ENCODE results near the gene DLK1.

Gene DLK1

DNA sequence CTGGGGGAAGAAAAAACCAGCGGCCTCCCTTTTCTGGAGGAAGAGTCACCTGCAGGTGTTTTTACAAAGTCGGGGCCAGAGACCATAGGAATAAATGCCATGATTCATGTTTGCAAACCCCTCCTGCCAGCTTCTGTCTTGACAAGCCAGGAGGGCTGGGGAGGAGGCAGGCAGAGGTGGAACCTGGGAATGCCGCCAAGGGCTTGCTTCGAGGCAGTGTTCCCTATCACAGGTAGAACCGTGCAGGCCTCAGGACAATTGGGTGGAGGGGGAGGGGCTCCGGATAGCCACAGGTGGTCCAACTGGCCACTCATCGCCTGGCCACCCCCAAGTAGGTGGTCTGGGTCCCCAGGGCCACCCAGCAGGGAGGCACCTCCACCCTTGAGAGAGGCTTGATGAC is 14.2 kb upstream of the DLK1 start:
- in situ Hi-C loops (cut with HindIII; ENCODE audit: low sequenced_read_pairs): no loop called here

DNA sequence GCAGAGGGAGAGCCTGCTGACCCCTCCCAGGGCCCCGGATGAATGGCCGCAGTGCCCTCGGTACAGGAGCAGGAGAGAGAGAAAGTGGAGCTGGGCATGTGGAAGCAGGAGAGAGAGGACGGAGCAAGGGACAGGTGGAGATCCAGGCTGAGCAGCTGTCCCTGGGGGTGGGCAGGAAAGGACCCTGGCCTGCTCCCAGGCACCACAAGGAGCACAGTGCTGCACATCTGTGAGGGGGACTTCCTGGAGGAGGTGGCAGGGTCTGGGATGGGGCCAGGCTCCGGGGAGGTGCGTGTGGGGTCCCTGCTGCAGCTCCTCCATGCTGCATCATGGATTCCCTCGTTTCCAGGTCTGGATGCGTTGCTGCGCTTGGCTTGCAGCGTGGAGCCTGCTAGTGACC is 13.0 kb upstream of the DLK1 start:
- in situ Hi-C loops (cut with HindIII; ENCODE audit: low sequenced_read_pairs): no loop called here

DNA sequence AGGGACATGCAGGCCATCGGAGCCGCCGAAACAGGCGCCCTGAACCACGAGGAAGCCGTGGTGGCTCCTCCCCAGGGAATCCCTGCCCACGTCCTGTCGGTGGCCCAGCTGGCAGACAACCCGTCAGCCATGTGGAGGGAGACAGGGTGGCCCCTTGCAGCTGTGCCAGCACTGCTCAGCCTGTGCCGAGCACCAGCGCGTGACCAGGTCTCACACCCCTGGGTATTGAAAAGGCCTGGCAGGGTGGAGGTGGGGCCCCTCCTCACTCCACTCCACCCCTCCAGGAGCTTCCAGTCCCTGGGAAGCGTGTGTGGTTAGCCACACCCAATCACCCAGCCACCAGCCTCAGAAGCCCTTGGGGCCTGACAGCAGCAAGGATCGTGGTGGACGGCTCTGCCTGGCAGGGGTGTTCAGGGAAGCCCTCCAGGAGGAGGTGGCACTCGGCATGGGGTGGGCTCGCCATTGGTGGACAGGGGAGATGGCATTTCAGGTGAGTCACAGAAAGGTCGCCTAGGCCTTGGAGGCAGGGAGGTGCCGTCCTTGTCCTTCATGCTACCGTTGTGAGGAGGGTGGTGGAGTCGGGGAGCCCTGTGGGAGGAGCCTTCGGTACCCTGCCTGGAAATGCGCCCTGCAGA is 12.3 kb upstream of the DLK1 start:
- in situ Hi-C loops (cut with HindIII; ENCODE audit: low sequenced_read_pairs): no loop called here

DNA sequence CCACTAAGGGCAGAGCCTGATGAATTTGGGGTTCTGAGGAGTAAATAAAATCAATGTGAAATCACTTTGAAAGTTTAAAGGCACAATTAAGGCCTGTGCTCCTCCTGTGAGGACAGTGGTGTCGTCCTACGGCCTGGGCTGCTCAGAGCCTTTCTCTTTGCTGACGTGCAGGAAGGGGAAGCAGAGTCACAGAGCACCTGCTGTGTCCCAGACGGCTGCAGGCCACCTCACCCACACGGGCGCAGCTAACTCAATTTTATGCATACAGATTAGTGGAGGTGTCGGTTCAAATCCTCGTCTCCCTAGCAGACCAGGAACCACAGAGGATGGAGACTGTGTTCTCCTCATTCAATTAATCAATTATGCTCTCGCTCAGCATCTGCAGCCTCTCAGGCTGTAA is 11.4 kb upstream of the DLK1 start:
- in situ Hi-C loops (cut with HindIII; ENCODE audit: low sequenced_read_pairs): no loop called here

DNA sequence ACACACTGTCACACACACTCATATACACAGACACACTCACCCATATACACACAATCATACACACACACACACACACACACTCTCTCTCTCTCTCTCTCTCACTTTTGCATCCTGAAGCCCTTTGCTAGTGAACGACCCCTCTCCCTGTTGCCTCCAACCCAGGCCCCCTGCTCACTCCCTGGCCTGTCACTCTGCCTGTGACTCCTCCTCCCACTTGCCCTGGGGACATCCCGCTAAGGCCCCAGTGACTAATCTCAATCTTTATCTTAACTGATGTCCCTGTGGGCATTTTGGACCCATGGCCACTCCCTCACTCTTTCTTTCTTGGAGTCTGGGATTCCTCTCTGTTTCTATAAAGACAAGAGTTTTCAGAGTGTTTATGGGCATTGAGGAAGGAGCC is 10.9 kb upstream of the DLK1 start:
- in situ Hi-C loops (cut with HindIII; ENCODE audit: low sequenced_read_pairs): no loop called here

DNA sequence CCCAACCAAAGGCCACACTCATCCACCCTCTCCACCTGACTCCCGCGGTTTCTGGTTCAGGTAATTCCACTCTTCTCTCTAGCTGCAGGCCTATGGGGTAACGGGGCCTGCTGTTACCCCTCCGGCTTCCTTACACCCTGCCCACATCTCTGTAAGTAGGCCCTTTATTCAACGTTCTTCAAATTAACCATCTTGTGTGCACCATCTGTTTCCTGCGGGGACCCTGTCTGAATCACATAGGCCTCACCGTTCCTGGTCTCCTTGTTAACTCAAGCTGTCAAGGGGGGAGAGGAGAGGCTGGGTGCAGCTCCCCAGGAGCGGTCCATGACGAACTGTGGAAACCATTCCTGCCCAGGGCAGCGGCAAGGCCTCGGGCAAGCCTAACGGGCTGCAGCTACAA is 9.3 kb upstream of the DLK1 start:
- in situ Hi-C loops (cut with HindIII; ENCODE audit: low sequenced_read_pairs): no loop called here

DNA sequence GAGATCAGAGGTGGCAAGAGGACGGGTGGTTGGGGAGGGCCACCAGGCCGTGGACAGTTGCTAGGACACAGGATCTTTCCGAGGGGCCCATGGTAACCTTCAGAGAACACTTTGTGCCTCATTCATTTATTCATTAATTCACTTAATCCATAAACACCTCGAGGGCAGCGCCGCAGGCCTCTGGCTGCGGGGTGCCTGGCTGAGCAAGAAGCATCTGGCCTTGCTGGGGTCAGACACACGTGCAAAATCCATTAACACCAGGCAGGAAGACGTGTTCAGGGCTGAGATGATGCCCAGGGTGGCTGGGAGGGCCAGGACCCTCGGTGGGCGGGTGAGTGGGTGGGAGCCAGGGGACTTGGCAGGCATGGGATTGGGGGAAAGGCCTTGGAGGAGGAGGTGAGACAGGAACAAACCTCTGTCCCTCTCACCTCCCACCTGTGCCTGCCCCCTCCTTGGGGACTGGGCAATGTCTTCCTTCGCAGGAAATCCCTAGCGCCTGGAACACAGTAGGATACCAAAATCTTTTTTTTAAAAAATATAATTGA is 6.6 kb upstream of the DLK1 start:
- in situ Hi-C loops (cut with HindIII; ENCODE audit: low sequenced_read_pairs): no loop called here

DNA sequence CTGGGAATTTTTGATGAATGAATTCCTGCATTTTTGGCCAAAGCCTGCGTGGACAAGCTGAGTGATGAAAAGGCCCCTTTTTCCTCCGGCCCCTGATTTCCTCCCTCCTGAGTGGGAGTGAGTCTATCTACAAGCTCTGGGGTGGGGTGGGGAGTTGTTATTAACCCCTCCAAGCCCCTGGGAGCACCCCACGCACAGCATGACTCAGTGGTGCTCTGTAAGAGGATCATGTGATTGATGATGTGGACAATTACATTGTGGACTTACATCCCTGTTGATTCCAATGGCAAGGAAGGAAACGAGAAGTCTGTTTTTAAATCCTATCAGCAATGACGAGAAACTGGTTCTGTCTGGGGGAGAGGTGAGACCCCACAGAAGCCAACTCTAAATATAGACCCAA is 5.1 kb upstream of the DLK1 start:
- in situ Hi-C loops (cut with HindIII; ENCODE audit: low sequenced_read_pairs): no loop called here

DNA sequence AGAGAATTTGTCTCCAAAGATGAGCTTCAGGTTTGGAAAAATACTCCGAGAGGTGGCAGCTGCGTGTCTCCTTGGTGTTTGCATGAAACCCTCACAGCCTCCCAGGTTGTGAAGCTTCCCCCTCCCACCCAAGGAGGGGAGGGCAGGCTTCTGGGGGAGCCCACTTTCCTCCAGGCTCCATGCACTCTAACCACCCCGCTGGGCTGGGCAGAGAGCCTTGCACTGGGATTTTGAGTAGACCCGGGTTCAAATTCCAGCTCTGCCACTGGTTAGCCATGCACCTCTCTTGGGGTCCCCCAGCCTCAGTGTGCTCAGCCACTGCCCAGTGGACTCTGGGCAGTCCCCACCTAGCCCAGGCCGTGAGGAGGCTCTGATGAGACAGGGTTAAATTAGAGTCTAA is 4.3 kb upstream of the DLK1 start:
- in situ Hi-C loops (cut with HindIII; ENCODE audit: low sequenced_read_pairs): no loop called here

DNA sequence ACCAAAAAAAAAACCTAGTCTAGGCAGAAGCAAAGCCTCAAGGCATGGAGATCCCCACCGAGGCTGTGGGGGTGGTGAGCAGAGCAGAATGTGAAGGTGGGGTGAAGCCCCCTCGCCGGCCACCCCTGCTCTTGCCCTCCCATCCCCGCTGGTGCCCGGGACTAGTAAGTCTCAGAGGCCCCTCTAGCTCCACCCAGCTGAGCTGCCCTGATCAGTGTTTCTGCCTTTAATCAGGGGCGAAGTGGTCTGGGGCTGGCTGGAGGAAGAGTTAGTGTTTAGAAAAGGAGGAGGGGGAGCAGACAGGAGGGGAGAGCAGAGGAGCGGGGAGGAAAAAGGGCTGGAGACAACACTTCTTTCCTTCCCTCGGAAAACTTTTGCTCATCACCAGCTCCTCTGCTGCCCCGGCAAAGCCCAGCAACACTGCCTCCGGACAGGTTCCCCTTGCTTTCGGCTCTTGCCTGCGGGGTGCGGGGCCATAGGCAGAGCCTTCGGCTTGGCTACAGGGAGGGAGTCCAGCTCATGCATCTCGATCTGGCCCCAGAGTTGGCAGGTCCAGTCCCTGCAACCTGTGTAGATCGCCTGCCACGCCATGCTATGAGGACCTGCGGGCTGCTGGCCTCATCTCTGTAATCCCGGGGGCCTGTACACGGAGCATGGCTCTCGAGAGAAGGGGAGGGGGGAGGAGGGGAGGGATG is 3.4 kb upstream of the DLK1 start:
- in situ Hi-C loops (cut with HindIII; ENCODE audit: low sequenced_read_pairs): no loop called here

DNA sequence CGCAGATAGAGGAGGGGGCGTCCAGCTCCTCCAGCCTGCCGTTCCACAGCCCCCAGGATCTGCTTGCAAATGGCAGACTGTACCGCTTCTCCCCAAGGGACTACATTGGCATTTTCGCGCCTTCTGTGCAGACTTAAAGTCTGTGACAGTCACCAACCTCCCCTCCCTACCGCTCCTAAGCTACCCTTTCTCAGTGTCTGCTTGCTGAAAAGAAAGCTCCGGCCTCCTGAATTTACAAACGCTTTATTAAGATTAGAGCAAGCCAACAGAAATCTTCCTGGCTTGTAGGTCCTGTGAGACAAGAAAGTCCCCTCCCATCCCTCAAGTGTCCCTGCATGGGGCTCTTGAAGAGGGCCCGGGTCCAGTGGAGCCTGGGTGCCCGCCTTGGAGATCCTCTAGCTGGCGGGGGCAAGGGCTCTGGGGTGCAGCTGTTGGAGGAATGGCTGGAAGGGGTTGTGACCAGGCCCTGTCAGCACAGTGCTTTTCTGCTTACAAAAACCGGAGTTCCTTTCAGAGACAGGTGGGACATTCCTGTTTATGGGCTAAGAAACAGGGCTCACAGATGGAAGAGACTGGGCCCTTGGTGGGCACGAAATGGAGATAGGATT is 2.8 kb upstream of the DLK1 start:
- in situ Hi-C loops (cut with HindIII; ENCODE audit: low sequenced_read_pairs): no loop called here

DNA sequence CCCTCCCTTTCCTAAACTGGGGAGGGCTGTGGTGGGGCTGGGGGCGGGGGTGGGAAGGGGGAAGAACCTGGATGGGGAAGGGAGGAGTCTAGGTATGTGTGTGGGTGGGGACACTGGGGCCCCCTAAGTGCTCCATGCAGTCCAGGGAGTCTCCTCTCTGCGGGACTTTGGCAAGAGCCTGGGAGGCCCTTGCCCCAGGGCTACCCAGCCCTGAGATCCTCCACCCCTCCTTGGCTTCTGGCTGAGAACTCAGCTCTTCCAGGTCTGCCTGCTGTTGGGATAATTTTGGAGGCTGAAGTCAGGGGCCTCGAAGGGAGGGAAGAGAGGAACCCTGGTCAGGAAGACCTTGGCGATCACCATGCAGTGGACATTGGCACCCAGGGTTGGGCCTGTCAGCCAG is 2.2 kb upstream of the DLK1 start:
- in situ Hi-C loops (cut with HindIII; ENCODE audit: low sequenced_read_pairs): no loop called here

DNA sequence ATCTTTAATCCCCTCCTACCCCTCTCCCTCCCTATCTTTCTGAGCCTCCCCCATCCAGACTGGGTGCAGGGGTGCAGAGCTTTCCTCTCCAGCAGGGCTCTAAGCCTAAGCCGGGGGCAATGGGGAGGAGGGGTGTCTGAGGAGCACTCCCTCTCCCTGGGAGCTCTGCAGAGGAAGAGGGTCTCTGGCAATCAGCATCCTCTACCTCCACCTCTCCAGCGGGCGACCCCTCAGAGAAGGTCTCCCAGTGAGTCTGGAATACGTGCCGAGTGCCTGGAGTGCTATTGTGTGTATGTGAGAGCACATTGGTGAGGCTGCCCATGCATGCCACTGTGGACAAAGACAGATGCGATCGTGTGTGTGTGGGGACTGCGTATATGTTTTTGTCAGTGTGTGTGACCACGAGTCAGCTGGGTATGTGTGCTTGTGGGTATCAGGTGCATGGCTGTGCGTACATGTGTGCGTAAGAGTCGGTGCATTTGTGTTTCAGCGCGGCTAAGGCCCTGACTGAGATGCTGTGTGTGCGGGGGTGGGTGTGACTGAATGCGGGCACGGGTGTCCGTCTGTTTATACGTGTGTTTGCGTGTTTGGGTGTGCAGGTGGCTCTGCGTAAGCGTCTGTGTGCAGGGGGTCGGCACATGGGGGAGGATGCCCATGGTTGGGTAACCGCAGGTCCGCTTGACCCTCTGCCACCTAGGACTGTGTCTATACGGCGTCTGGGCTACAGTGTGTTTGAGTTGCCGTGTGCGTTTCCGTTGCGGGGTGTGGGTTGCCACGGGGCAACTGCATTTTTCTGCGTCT is 905 bp upstream of the DLK1 start:
- in situ Hi-C loops (cut with HindIII; ENCODE audit: low sequenced_read_pairs): no loop called here

DNA sequence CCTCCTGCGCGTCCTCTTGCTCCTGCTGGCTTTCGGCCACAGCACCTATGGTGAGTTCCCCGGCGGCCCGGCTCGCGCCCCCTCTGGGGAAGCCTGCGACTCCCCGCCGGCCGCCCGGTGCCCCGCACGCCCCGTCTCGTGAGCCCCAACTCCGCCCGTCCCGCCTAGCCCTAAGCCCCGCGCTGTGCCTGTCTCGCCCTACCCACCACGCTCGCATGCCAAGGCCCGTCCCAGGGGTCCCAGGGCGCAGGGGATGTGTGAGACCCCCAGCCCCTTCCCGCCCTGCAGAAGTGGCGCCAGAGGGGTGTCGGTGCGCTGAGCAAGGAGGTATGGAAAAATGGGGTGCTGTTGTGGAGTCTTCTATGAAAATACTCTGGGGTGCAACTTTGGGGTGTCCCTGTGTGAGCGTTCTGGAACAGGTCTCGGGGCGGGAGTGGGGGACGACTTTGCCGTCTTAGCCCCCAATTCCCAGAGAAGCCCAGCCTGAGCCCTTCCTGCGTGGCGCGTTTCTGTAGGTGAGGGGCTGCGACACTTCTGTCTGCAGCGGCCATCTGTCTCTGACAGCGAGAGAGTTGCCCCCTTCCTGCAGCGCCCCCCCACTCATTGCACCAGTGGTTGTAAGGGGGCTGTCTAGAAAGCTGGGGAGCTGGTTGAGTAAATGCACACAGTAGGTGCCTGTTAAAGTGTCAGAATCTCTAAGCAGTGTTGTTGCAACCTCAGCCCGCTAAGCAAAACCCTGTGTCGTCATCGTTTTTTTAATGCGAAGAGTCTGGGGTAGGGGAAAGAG is 587 bp downstream of the DLK1 start:
- in situ Hi-C loops (cut with HindIII; ENCODE audit: low sequenced_read_pairs): no loop called here

DNA sequence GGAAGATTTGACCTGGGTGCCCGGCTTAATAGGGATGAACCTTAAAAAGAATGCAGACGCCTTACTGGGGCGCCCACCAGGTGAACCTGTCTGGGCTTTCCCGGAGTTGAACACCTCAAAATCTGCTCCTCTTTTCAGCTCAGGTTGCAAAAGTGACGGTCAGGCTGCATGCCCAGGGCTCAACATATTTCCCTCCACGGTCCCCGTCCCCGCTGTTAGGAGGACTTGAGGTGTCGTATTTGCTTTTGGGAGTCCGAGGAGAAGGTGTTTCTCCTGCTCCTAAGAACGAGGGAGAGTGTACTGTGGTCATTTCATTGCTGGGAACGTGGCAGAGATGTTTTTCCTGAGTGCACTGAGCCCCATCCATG is 1.2 kb downstream of the DLK1 start:
- in situ Hi-C loops (cut with HindIII; ENCODE audit: low sequenced_read_pairs): no loop called here

DNA sequence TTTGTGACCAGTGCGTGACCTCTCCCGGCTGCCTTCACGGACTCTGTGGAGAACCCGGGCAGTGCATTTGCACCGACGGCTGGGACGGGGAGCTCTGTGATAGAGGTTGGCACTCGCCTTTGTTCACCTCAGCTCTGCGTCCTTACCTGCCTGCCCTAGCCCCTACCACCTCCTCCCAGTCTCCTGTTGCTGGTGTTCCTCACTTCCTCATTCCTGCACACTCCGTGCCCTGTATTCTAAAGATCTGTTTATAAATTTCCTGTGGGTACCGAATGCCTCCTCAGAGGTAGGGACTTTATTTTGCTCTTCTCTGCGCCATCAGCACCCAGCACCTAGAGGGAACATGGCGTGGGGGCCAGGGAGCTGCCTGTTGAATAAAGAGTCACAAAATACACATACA is 2.3 kb downstream of the DLK1 start:
- in situ Hi-C loops (cut with HindIII; ENCODE audit: low sequenced_read_pairs): no loop called here

DNA sequence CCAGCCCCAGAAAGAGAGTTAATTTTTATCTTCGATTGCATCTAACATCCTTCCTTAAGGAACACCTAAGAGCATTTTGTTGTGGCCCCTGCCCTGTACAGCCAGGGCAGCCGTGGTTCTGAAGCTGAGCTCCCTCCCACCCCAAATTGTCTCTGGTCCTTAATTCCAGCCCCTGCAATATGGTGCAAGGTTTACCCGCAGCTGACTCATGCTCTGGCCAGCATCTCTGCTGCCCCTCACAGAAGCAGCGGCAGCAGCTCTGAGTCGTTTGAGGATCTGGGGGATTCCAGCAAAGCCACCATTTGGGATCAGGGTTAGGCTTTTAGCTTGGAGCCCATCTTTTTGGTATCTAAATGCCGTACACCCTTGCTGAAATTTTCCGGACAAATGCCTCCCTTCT is 3.3 kb downstream of the DLK1 start:
- in situ Hi-C loops (cut with HindIII; ENCODE audit: low sequenced_read_pairs): no loop called here

DNA sequence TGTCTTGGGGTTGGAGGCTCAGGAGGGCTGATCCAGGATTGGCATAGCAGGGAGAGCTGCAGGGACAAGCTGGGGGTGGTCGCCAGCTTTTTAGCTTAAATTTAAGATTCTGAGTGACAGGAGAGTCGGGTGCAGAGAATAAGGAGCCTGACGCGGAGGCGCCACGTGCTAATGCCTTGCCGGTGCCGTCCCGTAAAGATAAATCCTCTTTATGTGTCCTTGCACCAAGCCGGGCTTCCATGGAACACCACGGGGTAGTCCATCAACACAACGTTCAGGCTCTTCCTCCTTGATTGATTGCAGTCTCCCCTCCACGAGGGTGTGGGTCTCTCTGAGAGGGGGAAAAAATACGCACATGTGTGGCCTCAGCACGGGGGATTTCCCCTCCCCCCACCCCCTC is 3.9 kb downstream of the DLK1 start:
- in situ Hi-C loops (cut with HindIII; ENCODE audit: low sequenced_read_pairs): no loop called here

DNA sequence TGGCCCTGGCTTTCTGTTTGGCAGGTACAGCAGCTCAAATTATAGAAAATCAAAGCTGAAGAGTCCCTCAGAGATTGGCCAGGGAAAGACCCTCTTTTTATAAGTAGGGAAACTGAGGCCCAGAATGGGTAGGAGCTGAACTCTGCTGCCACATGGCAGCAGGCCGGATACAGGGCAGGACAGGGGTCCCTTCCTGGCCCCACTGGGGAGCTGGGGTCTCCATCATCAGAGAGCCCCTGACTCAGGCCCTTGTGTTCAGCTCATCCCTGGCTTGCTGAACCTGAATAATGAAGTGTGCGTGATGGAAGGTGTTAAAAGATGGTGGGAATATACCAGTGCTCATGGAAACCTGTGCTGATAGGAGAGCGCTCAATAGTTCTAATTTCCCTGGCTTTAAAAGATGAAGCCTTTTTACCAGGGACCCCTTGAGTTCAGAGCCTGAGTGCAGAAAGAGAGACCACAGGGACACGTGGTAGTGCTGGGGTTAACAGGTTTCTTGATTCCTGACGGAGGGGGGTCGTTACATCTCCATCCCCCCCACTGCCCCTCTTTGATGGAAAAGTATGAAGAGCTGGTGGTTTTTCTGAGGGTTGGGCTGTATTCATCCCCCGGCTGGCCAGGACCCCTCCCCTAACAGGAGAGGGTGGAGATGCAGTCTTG is 4.4 kb downstream of the DLK1 start:
- in situ Hi-C loops (cut with HindIII; ENCODE audit: low sequenced_read_pairs): no loop called here

Data from DLD1 (cell line).